GM12878 (cell line): Measurements from ENCODE around the gene FDPS. TPM values are rescaled to one million over a fixed set of nuclear protein-coding genes. Genes with fewer than 3 reads are reported as not detected.

Experiments used
- ATF2 ChIP-seq: IDR thresholded peaks from 2 replicates; pipeline ENCODE4 v1.6.1; 2012; ENCODE audit warnings: low read length, inconsistent platforms
- BCLAF1 ChIP-seq: fragments of 450-650 bp; IDR thresholded peaks from 2 replicates; pipeline ENCODE4 v1.6.1; 2017; ENCODE audit warnings: antibody characterized with exemption, mild to moderate bottlenecking, moderate library complexity
- BRCA1 ChIP-seq: IDR thresholded peaks from 2 replicates; pipeline ENCODE4 v1.6.1; 2011; ENCODE audit warnings: low read depth, low read length, improper control_type of control experiment
- IKZF1 ChIP-seq: fragments of 450-650 bp; conservative IDR thresholded peaks from 2 replicates; pipeline ENCODE4 v1.6.1; 2017; ENCODE audit warnings: antibody characterized with exemption, mild to moderate bottlenecking
- IKZF2 ChIP-seq, 2 experiments: fragments of 450-650 bp; IDR thresholded peaks; 2 replicates each; pipeline ENCODE4 v1.6.1; 2017; ENCODE audit warnings: mild to moderate bottlenecking in 2 of 2, moderate library complexity in 2 of 2
- NR2C2 ChIP-seq: IDR thresholded peaks from 2 replicates; pipeline ENCODE4 v1.6.1; 2011; ENCODE audit warnings: borderline replicate concordance, low read depth; ENCODE audit not compliant: control insufficient read depth, insufficient read length
- NR2F1 ChIP-seq: fragments of 450-650 bp; conservative IDR thresholded peaks from 2 replicates; pipeline ENCODE4 v1.6.1; 2017; ENCODE audit warnings: mild to moderate bottlenecking
- POLR2AphosphoS5 ChIP-seq: IDR thresholded peaks from 2 replicates; pipeline ENCODE4 v1.6.1; 2011; ENCODE audit warnings: mild to moderate bottlenecking, low read length, inconsistent platforms
- TCF12 ChIP-seq: IDR thresholded peaks from 2 replicates; pipeline ENCODE4 v1.6.1; 2011; ENCODE audit warnings: low read depth, mild to moderate bottlenecking, low read length
- USF1 ChIP-seq: IDR thresholded peaks from 2 replicates; pipeline ENCODE4 v1.6.1; 2011; ENCODE audit warnings: borderline replicate concordance, low read depth, mild to moderate bottlenecking, moderate library complexity, mixed read lengths, low read length; ENCODE audit not compliant: insufficient read depth; ENCODE audit errors: extremely low read length
- ZBTB4 ChIP-seq: fragments of 450-650 bp; formaldehyde crosslinking; IDR thresholded peaks from 2 replicates; pipeline ENCODE4 v1.4.0; 2022; ENCODE audit warnings: mild to moderate bottlenecking, moderate library complexity
- ZNF384 ChIP-seq: IDR thresholded peaks from 2 replicates; pipeline ENCODE4 v1.6.1; 2012; ENCODE audit warnings: low read depth, mild to moderate bottlenecking, low read length, improper control_type of control experiment, borderline replicate concordance
- ZSCAN29 ChIP-seq: fragments of 450-650 bp; IDR thresholded peaks from 2 replicates; pipeline ENCODE4 v1.6.1; 2017; ENCODE audit warnings: mild to moderate bottlenecking, moderate library complexity
- polyA plus RNA-seq, 11 experiments: library from polyadenylated mRNA; depleted of rRNA in 4 of 11; unstranded in 6 of 11; stranded (reverse) in 5 of 11; fragments of >200 nt; fragmentation: Nextera tagmentation in 4 of 11; fragmentation: Illumina TruSeq in 1 of 11; extraction: Ambion mirVana in 4 of 11; extraction: Trizol in 1 of 11; gene quantifications; 1 replicate in 1 of 11; 2 replicates in 10 of 11; pipeline versions ENCODE4 v1.2.1 to v1.2.3, GENCODE V29; 2011 to 2016; ENCODE audit warnings: inconsistent platforms in 2 of 11, missing spikeins in 2 of 11, low read depth in 1 of 11
- total RNA-seq, 4 experiments: library from RNA; depleted of rRNA in 3 of 4; stranded (reverse); fragments of >200 nt in 3 of 4; fragmentation: Illumina TruSeq in 1 of 4; extraction: Trizol in 1 of 4; gene quantifications; 2 replicates each; pipeline versions ENCODE4 v1.2.1 to v1.2.3, GENCODE V29; 2013 to 2021

Gene FDPS
- total and polyA plus RNA-seq, 10 of the 15 experiments (the other 5 are each of a cell fraction or from before 2014, with no cell fraction given), result 405 to 1,156 (median 487) TPM

- TF ChIP-seq ZBTB4 (CRISPR knock-in tag) (no peak), NR2C2 (no peak), POLR2AphosphoS5 (peak; percentile 91), TCF12 (no peak; the same call in 1 of the 2 replicates), ZNF384 (no peak), ATF2 (no peak), BCLAF1 (no peak), IKZF2 (IDR thresholded peaks at IDR 0.05) (no peak), BRCA1 (peak; percentile 65), USF1 (peak; percentile 81), ZSCAN29 (no peak), IKZF1 (peak; percentile 95), NR2F1 (no peak; the same call in 1 of the 2 replicates)
- TF ChIP-seq, all 136 proteins: peak for 61
Measured at GRCh38 chr1:155308493-155309422, at the start of gene FDPS (continued).
